ENCODE measurements around the gene TPX2.

Gene TPX2

GRCh38 chr20:31731321-31731717 lies 7.8 kb upstream of the TPX2 start:
- TF ChIP-seq CTCF (conservative IDR thresholded peaks at IDR 0.05): no peak
- no peak overlapping the region for H3K27ac ChIP-seq

DNA sequence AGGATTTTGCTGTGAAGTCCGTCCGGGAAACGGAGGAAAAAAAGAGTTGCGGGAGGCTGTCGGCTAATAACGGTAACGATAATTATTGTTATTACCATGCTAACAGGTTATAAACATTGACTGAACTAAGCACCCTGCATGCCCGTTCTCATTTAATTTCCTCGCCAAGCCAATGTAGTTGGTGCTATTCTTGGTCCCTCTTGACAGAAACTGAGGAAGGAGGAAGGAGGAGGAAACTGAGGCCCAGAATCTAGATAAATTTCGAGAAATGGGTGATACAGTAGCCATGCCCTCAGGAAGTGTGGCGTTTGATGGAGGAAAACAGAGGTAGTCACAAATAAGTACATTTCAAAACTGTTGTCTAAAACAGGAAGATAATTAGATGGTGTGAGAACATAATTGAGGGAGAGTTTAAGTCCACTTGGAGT lies 474 bp downstream of the TPX2 start:
- H3K27ac ChIP-seq: peak overlapping the region; percentile 93
- no peak for TF ChIP-seq CTCF (conservative IDR thresholded peaks at IDR 0.05)

GRCh38 chr20:31740208-31740607 lies 1.1 kb downstream of the TPX2 start:
- no peak for TF ChIP-seq CTCF (conservative IDR thresholded peaks at IDR 0.05)
- H3K27ac ChIP-seq: peak overlapping the region; percentile 93

DNA sequence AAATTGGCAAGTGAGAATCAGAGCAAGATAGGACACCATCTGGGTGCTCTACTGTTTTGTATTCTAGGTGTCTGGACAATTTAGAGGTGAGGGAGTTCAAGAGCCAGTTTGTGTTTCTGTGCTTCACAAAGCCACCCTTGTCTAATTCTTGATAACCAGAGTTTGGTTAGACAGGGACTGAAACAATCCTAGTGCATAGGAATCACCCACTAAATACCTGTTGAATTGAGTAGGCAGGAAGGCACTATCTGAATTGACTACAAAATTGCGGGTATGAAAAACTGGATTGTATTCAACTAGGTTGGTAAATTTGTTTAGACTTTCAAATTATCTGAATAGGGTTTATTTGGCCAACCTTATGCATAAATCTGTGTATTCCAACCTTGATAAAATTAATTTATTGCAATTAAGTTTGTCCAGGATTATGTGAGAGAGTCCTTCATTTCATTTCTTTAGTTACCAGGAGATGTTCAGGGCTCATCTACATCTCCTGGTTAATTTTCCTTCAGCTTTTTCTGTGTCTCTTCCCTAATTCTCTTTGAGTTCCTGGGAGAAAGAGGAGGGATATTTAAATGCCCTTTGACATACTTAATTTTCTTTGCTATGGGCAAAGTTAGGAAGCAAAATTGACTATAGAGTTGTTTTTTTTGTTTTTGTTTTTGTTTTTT lies 1.7 kb downstream of the TPX2 start:
- TF ChIP-seq CTCF (conservative IDR thresholded peaks at IDR 0.05): no peak
- H3K27ac ChIP-seq: peak overlapping the region; percentile 93

DNA sequence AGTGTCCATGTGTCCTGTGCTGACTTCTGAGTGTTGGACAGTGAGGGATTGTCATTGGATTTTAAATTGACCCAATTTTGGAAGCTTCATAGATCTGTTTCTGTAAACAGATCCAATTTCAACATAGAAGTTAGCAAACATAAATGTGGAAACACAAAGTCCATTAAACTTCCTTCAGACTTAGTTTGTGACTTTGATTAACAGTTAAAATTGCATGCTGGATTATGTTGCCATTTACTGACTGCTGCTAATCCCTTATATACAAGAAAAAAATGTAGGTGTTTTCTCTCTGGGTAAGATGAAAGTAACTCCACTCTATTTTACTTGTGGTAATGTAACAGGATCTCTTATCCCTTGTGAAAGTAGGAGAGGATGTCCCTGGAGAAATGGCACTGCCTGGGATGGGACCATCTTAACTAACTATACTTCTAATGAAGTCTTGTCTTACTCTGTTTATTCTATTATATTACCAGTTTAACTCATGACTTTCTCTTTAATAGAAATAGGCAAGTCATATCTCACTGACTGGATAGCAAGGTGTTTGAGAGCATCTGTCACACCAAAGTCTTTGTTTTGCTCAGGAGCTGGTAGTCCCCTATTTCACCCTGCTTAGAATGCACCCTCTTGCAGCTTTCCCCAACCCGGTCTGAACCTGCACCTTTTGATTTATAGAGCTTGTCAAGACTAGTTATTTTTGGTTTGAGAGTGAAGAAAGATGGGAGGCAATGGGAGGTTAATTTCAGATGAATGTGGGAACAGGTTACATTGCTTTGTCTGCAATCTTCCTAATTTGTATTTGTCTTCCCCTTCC lies 7.2 kb downstream of the TPX2 start:
- TF ChIP-seq CTCF (conservative IDR thresholded peaks at IDR 0.05): no peak

GRCh38 chr20:31747028-31747427 lies 7.9 kb downstream of the TPX2 start:
- peak overlapping the region; percentile 30 for H3K27ac ChIP-seq

More for the DNA sequence above, 7.2 kb downstream of the TPX2 start:
- peak overlapping the region; percentile 30 for H3K27ac ChIP-seq

DNA sequence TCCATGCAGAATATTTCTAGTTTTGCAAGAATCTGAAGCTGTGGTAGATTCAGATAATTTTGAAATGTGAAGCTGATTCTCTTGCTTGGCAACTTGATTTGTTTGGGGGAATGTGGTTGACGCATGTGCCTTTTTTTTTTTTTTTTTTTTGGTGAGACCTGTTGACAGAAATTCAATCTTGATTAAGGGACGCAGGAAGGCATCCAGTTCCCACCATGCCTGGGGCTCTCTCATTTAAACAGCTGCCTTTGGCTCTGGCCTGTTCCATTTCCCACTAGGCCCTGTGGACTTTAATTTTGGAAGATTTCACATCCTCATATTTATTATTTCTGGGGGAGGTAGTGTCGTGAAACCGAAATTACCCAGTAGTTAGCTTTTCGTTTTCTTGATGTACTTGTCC lies 8.6 kb downstream of the TPX2 start:
- TF ChIP-seq CTCF (conservative IDR thresholded peaks at IDR 0.05): no peak
- H3K27ac ChIP-seq: no peak overlapping the region; the same call in 1 of the 2 replicates

DNA sequence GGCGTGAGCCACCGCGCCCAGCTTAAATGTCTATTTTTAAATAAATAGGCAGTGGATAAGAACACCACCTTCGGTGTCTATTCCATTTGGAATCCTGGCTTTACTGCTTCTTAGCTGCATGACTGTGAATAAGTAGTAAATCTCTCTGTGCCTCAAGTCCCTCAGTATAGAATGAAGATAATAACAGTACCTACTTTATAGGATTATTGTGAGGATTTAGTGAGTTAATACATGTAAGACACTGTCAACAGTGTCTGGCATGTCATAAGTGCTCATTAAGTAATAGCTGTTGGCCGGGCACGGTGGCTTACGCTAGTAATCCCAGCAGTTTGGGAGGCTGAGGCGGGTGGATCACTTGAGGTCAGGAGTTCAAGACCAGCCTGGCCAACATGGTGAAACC lies 10.1 kb downstream of the TPX2 start:
- H3K27ac ChIP-seq: no peak overlapping the region
- no peak for TF ChIP-seq CTCF (conservative IDR thresholded peaks at IDR 0.05)
